HepG2 (cell line): ENCODE results near the gene LIM2. TPM values are rescaled to one million over a fixed set of nuclear protein-coding genes. Genes with fewer than 3 reads are reported as not detected.
A peak's percentile ranks its signal among the peaks of the same experiment; 100 is the strongest.

Experiments used
- CENPBD1 ChIP-seq: sonication (generic); formaldehyde crosslinking; IDR thresholded peaks from 2 replicates; pipeline ENCODE4 v1.8.0; 2022; ENCODE audit warnings: missing genetic modification reagents, low read depth, mild to moderate bottlenecking, borderline replicate concordance
- CREB3 ChIP-seq: sonication (generic); formaldehyde crosslinking; IDR thresholded peaks from 2 replicates; pipeline ENCODE4 v1.5.0; 2020; ENCODE audit warnings: missing genetic modification reagents
- ELF1 ChIP-seq: sonication (generic); formaldehyde crosslinking; IDR thresholded peaks from 2 replicates; pipeline ENCODE4 v1.4.0; 2020; ENCODE audit warnings: missing genetic modification reagents
- FOXC1 ChIP-seq: sonication (generic); formaldehyde crosslinking; IDR thresholded peaks from 2 replicates; pipeline ENCODE4 v1.8.0; 2022; ENCODE audit warnings: mild to moderate bottlenecking, missing genetic modification reagents, borderline replicate concordance
- FOXM1 ChIP-seq: sonication (generic); formaldehyde crosslinking; IDR thresholded peaks from 2 replicates; pipeline ENCODE4 v1.5.0; 2020; ENCODE audit warnings: missing genetic modification reagents
- HES4 ChIP-seq: sonication (generic); formaldehyde crosslinking; IDR thresholded peaks from 2 replicates; pipeline ENCODE4 v1.9.0; 2021; ENCODE audit warnings: mild to moderate bottlenecking, missing genetic modification reagents, borderline replicate concordance
- HOXD1 ChIP-seq: sonication (generic); formaldehyde crosslinking; IDR thresholded peaks from 2 replicates; pipeline ENCODE4 v1.5.0; 2020; ENCODE audit warnings: missing genetic modification reagents
- KMT2B ChIP-seq: IDR thresholded peaks from 2 replicates; pipeline ENCODE4 v1.6.1; 2016; ENCODE audit warnings: missing genetic modification reagents, missing compliant biosample characterization
- LCORL ChIP-seq, 2 experiments: fragments of 450-650 bp in 1 of 2; sonication (generic) in 1 of 2; formaldehyde crosslinking in 1 of 2; IDR thresholded peaks; 2 replicates each; pipeline versions ENCODE4 v1.5.0 to v1.6.1; 2017 to 2020; ENCODE audit warnings: antibody characterized with exemption in 1 of 2, missing genetic modification reagents in 1 of 2
- MTF1 ChIP-seq: sonication (generic); formaldehyde crosslinking; IDR thresholded peaks from 2 replicates; pipeline ENCODE4 v1.5.0; 2020; ENCODE audit warnings: missing genetic modification reagents
- NR2C2 ChIP-seq: sonication (generic); formaldehyde crosslinking; IDR thresholded peaks from 2 replicates; pipeline ENCODE4 v1.4.0; 2020; ENCODE audit warnings: missing genetic modification reagents, mild to moderate bottlenecking, moderate library complexity, borderline replicate concordance
- PAF1 ChIP-seq: IDR thresholded peaks from 2 replicates; pipeline ENCODE4 v1.6.1; 2016; ENCODE audit warnings: missing genetic modification reagents, missing compliant biosample characterization
- THYN1 ChIP-seq: sonication (generic); formaldehyde crosslinking; IDR thresholded peaks from 2 replicates; pipeline ENCODE4 v1.8.1; 2023; ENCODE audit warnings: low read depth, mild to moderate bottlenecking, moderate library complexity, missing genetic modification reagents, borderline replicate concordance
- ZBTB20 ChIP-seq: sonication (generic); formaldehyde crosslinking; IDR thresholded peaks from 2 replicates; pipeline ENCODE4 v1.8.1; 2023; ENCODE audit warnings: missing genetic modification reagents, low read depth, mild to moderate bottlenecking, borderline replicate concordance
- ZBTB3 ChIP-seq: sonication (generic); formaldehyde crosslinking; IDR thresholded peaks from 2 replicates; pipeline ENCODE4 v1.4.0; 2020; ENCODE audit warnings: low read depth, mild to moderate bottlenecking, moderate library complexity, missing genetic modification reagents, borderline replicate concordance
- ZBTB7B ChIP-seq: sonication (generic); formaldehyde crosslinking; IDR thresholded peaks from 2 replicates; pipeline ENCODE4 v1.4.0; 2020; ENCODE audit warnings: missing genetic modification reagents
- ZKSCAN1 ChIP-seq: fragments of 150-350 bp; IDR thresholded peaks from 2 replicates; pipeline ENCODE4 v1.6.1; 2014; ENCODE audit warnings: low read length
- ZNF335 ChIP-seq: sonication (generic); formaldehyde crosslinking; IDR thresholded peaks from 2 replicates; pipeline ENCODE4 v1.4.0; 2020; ENCODE audit warnings: missing genetic modification reagents
- ZNF362 ChIP-seq: sonication (generic); formaldehyde crosslinking; IDR thresholded peaks from 2 replicates; pipeline ENCODE4 v1.4.0; 2020; ENCODE audit warnings: missing genetic modification reagents, mild to moderate bottlenecking, borderline replicate concordance
- ZNF430 ChIP-seq: sonication (generic); formaldehyde crosslinking; IDR thresholded peaks from 2 replicates; pipeline ENCODE4 v1.9.0; 2021; ENCODE audit warnings: mild to moderate bottlenecking, missing genetic modification reagents
- ZNF468 ChIP-seq: sonication (generic); formaldehyde crosslinking; IDR thresholded peaks from 2 replicates; pipeline ENCODE4 v1.8.0; 2022; ENCODE audit warnings: mild to moderate bottlenecking, moderate library complexity, missing genetic modification reagents
- ZNF709 ChIP-seq: sonication (generic); formaldehyde crosslinking; IDR thresholded peaks from 2 replicates; pipeline ENCODE4 v1.5.0; 2020; ENCODE audit warnings: mild to moderate bottlenecking, missing genetic modification reagents
- ZNF737 ChIP-seq: sonication (generic); formaldehyde crosslinking; IDR thresholded peaks from 2 replicates; pipeline ENCODE4 v1.5.0; 2020; ENCODE audit warnings: missing genetic modification reagents, mild to moderate bottlenecking, borderline replicate concordance
- ZNF746 ChIP-seq: sonication (generic); formaldehyde crosslinking; IDR thresholded peaks from 2 replicates; pipeline ENCODE4 v1.8.0; 2022; ENCODE audit warnings: mild to moderate bottlenecking, missing genetic modification reagents
- ZNF777 ChIP-seq: sonication (generic); formaldehyde crosslinking; IDR thresholded peaks from 2 replicates; pipeline ENCODE4 v1.4.0; 2020; ENCODE audit warnings: missing genetic modification reagents
- ZNF891 ChIP-seq: sonication (generic); formaldehyde crosslinking; IDR thresholded peaks from 2 replicates; pipeline ENCODE4 v1.5.0; 2020; ENCODE audit warnings: mild to moderate bottlenecking, missing genetic modification reagents
- polyA plus RNA-seq, 8 experiments: library from polyadenylated mRNA; depleted of rRNA in 3 of 8; stranded (reverse) in 7 of 8; unstranded in 1 of 8; fragments of >200 nt; fragmentation: Illumina TruSeq in 4 of 8; extraction: Trizol in 4 of 8; gene quantifications; 2 replicates each; pipeline versions ENCODE4 v1.2.1 to v1.2.3, GENCODE V29; 2011 to 2016; ENCODE audit warnings: low read depth in 4 of 8, missing spikeins in 1 of 8, mixed read lengths in 1 of 8; ENCODE audit not compliant: insufficient read depth in 1 of 8
- total RNA-seq, 5 experiments: library from RNA; depleted of rRNA; stranded (reverse); fragments of >200 nt; fragmentation: Illumina TruSeq; extraction: Trizol; gene quantifications; 2 replicates each; pipeline ENCODE4 v1.2.3, GENCODE V29; 2016; ENCODE audit warnings: low read depth in 1 of 5
- TF ChIP-seq, protein P1 (sequence below): sonication (generic); formaldehyde crosslinking; IDR thresholded peaks from 2 replicates; pipeline ENCODE4 v1.8.1; 2022; ENCODE audit warnings: mild to moderate bottlenecking, missing genetic modification reagents
- TF ChIP-seq, protein P2 (sequence below): sonication (generic); formaldehyde crosslinking; IDR thresholded peaks from 2 replicates; pipeline ENCODE4 v1.9.0; 2021; ENCODE audit warnings: missing genetic modification reagents, mild to moderate bottlenecking, borderline replicate concordance

The LIM2 gene
- total and polyA plus RNA-seq, 2 of the 13 experiments (the other 11 are each of a cell fraction or from before 2014, with no cell fraction given): 1.3 TPM; not detected in 1

- TF ChIP-seq ZNF430: no peak
- TF ChIP-seq HOXD1 (CRISPR knock-in tag): no peak
- no peak for TF ChIP-seq ZNF468 (CRISPR knock-in tag)
- TF ChIP-seq ELF1 (CRISPR knock-in tag): 0 out of 2 replicates have a peak, but pooled peaks have one; percentile 31
- TF ChIP-seq PAF1: no peak
- no peak for TF ChIP-seq ZNF362 (CRISPR knock-in tag)
- TF ChIP-seq, protein P1, sequence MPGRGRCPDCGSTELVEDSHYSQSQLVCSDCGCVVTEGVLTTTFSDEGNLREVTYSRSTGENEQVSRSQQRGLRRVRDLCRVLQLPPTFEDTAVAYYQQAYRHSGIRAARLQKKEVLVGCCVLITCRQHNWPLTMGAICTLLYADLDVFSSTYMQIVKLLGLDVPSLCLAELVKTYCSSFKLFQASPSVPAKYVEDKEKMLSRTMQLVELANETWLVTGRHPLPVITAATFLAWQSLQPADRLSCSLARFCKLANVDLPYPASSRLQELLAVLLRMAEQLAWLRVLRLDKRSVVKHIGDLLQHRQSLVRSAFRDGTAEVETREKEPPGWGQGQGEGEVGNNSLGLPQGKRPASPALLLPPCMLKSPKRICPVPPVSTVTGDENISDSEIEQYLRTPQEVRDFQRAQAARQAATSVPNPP: no peak
- no peak for TF ChIP-seq ZNF891 (CRISPR knock-in tag)
- TF ChIP-seq CREB3: no peak
- TF ChIP-seq, protein P2, sequence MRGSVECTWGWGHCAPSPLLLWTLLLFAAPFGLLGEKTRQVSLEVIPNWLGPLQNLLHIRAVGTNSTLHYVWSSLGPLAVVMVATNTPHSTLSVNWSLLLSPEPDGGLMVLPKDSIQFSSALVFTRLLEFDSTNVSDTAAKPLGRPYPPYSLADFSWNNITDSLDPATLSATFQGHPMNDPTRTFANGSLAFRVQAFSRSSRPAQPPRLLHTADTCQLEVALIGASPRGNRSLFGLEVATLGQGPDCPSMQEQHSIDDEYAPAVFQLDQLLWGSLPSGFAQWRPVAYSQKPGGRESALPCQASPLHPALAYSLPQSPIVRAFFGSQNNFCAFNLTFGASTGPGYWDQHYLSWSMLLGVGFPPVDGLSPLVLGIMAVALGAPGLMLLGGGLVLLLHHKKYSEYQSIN (CRISPR knock-in tag): no peak
- TF ChIP-seq ZBTB20 (CRISPR knock-in tag): peak; percentile 69; the same call in 1 of the 2 replicates
- TF ChIP-seq FOXM1 (CRISPR knock-in tag): no peak
- no peak for TF ChIP-seq MTF1 (CRISPR knock-in tag)
- no peak for TF ChIP-seq THYN1
- no peak for TF ChIP-seq NR2C2 (CRISPR knock-in tag)
- 0 out of 2 replicates have a peak, but pooled peaks have one; percentile 44 for TF ChIP-seq ZNF746 (CRISPR knock-in tag)
- TF ChIP-seq ZNF777: no peak
- no peak for TF ChIP-seq ZNF737 (CRISPR knock-in tag)
- no peak for TF ChIP-seq HES4 (CRISPR knock-in tag)
- TF ChIP-seq ZBTB3 (CRISPR knock-in tag): no peak
- no peak for TF ChIP-seq LCORL (IDR thresholded peaks at IDR 0.05)
- peak; percentile 54 for TF ChIP-seq LCORL (CRISPR knock-in tag; IDR thresholded peaks at IDR 0.05)
- TF ChIP-seq ZBTB7B: peak; percentile 98
- no peak for TF ChIP-seq ZKSCAN1
- TF ChIP-seq ZNF709 (CRISPR knock-in tag): no peak
- TF ChIP-seq FOXC1: no peak
- TF ChIP-seq ZNF335 (CRISPR knock-in tag): no peak; the same call in 1 of the 2 replicates
- no peak for TF ChIP-seq CENPBD1 (CRISPR knock-in tag)
- TF ChIP-seq KMT2B (CRISPR knock-in tag): 0 out of 2 replicates have a peak, but pooled peaks have one; percentile 10
Observed at GRCh38 chr19:51354742-51355148, 33.0 kb downstream of the LIM2 start (continued).
